GM12878 (cell line): ENCODE data around the gene CDH4. TPM values are rescaled to one million over a fixed set of nuclear protein-coding genes. Genes with fewer than 3 reads are reported as not detected.

Experiments used
- ASH2L ChIP-seq: fragments of 300-600, 200-600 bp; sonication (generic); IDR thresholded peaks from 2 replicates; pipeline ENCODE4 v1.6.1; 2017; ENCODE audit warnings: low read depth, mild to moderate bottlenecking, borderline replicate concordance
- BCLAF1 ChIP-seq: fragments of 450-650 bp; IDR thresholded peaks from 2 replicates; pipeline ENCODE4 v1.6.1; 2017; ENCODE audit warnings: antibody characterized with exemption, mild to moderate bottlenecking, moderate library complexity
- CBX3 ChIP-seq: fragments of 200-600 bp; sonication (generic); IDR thresholded peaks from 2 replicates; pipeline ENCODE4 v1.6.1; 2016; ENCODE audit warnings: low read depth, borderline replicate concordance
- CHD1 ChIP-seq: IDR thresholded peaks from 2 replicates; pipeline ENCODE4 v1.6.1; 2012; ENCODE audit warnings: low read depth, low read length, improper control_type of control experiment
- ETV6 ChIP-seq, 2 experiments: fragments of 450-650 bp in 1 of 2; IDR thresholded peaks in 1 of 2; conservative IDR thresholded peaks in 1 of 2; 2 replicates each; pipeline ENCODE4 v1.6.1; 2014; ENCODE audit warnings: antibody characterized with exemption in 1 of 2, borderline replicate concordance in 1 of 2, low read depth in 1 of 2, mild to moderate bottlenecking in 1 of 2, moderate library complexity in 1 of 2
- FOXK2 ChIP-seq: fragments of 450-650 bp; IDR thresholded peaks from 2 replicates; pipeline ENCODE4 v1.6.1; 2017; ENCODE audit warnings: mild to moderate bottlenecking, moderate library complexity
- HSF1 ChIP-seq: fragments of 150-350 bp; IDR thresholded peaks from 2 replicates; pipeline ENCODE4 v1.6.1; 2014; ENCODE audit warnings: mild to moderate bottlenecking, low read depth, low read length
- MYC ChIP-seq: IDR thresholded peaks from 2 replicates; pipeline ENCODE4 v1.6.1; 2011; ENCODE audit warnings: mild to moderate bottlenecking, low read length, moderate library complexity, inconsistent platforms; ENCODE audit not compliant: insufficient read depth, insufficient replicate concordance, insufficient read length, severe bottlenecking
- NFIC ChIP-seq: IDR thresholded peaks from 2 replicates; pipeline ENCODE4 v1.6.1; 2012; ENCODE audit warnings: low read depth, mild to moderate bottlenecking, inconsistent platforms, low read length, moderate library complexity
- NFYA ChIP-seq: IDR thresholded peaks from 2 replicates; pipeline ENCODE4 v1.6.1; 2011; ENCODE audit warnings: low read depth, mild to moderate bottlenecking, low read length, improper control_type of control experiment, borderline replicate concordance
- NKRF ChIP-seq: fragments of 450-650 bp; conservative IDR thresholded peaks from 2 replicates; pipeline ENCODE4 v1.6.1; 2017; ENCODE audit warnings: mild to moderate bottlenecking, moderate library complexity
- SUZ12 ChIP-seq: fragments of 200-600 bp; sonication (generic); IDR thresholded peaks from one replicate; pipeline ENCODE4 v1.6.1; 2018; ENCODE audit warnings: antibody characterized with exemption, mild to moderate bottlenecking; ENCODE audit not compliant: unreplicated experiment
- TCF7 ChIP-seq: IDR thresholded peaks from 2 replicates; pipeline ENCODE4 v1.6.1; 2014; ENCODE audit warnings: antibody characterized with exemption, borderline replicate concordance
- USF2 ChIP-seq: IDR thresholded peaks from 2 replicates; pipeline ENCODE4 v1.6.1; 2011; ENCODE audit warnings: low read depth, low read length, improper control_type of control experiment, borderline replicate concordance
- YBX1 ChIP-seq: fragments of 450-650 bp; IDR thresholded peaks from 2 replicates; pipeline ENCODE4 v1.6.1; 2016; ENCODE audit warnings: antibody characterized with exemption
- polyA plus RNA-seq, 11 experiments: library from polyadenylated mRNA; depleted of rRNA in 4 of 11; unstranded in 6 of 11; stranded (reverse) in 5 of 11; fragments of >200 nt; fragmentation: Nextera tagmentation in 4 of 11; fragmentation: Illumina TruSeq in 1 of 11; extraction: Ambion mirVana in 4 of 11; extraction: Trizol in 1 of 11; gene quantifications; 1 replicate in 1 of 11; 2 replicates in 10 of 11; pipeline versions ENCODE4 v1.2.1 to v1.2.3, GENCODE V29; 2011 to 2016; ENCODE audit warnings: inconsistent platforms in 2 of 11, missing spikeins in 2 of 11, low read depth in 1 of 11
- total RNA-seq, 4 experiments: library from RNA; depleted of rRNA in 3 of 4; stranded (reverse); fragments of >200 nt in 3 of 4; fragmentation: Illumina TruSeq in 1 of 4; extraction: Trizol in 1 of 4; gene quantifications; 2 replicates each; pipeline versions ENCODE4 v1.2.1 to v1.2.3, GENCODE V29; 2013 to 2021
- TF ChIP-seq, protein P1 (sequence below): fragments of 450-650 bp; IDR thresholded peaks from 2 replicates; pipeline ENCODE4 v1.6.1; 2016; ENCODE audit warnings: mild to moderate bottlenecking

Gene CDH4
- total and polyA plus RNA-seq, 10 of the 15 experiments (the other 5 are each of a cell fraction or from before 2014, with no cell fraction given), result not detected

DNA sequence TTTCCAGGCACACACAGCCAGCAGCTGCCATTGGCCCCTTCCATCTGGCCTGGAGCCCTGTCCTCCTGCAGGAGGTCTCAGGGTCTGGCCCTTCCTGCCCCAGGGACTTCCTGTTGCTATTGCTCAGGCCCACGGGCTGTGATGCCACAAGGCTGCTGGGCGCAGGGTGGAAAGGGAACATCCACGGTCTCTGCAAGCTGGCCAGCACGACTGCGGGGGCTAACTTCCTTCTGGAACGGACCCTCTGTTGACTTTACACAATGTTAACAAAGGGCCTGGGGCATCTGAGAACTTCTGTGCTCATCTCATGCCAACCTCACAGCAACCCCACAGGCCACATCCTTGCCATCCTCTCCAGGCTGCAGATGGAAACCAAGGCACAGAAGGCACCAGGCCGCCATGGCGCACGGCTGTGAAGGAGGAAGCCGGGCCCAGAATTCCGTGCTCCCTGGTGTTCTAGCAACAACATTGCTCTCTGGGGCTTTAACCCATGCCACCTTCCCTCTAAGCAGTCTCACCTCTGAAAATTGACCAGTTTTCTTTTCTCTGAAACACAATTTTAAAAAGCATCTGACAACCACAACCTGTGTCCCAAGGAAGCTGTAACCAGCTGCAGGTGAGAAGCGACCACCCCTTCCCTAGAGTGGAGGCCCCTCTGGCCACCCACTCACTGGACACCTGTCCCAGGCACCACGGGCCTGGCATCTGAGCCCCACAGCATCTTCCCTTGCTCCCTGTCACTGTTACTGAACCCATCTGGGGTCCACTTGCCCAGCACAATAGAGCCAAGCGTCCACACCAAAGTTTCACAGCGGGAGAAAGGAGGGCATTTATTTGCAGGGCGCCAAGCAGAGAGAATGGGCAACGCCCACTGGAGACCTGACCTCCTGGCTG is 261.3 kb downstream of the CDH4 start (continued):
- TF ChIP-seq NKRF (no peak), USF2 (no peak), TCF7 (no peak), FOXK2 (no peak), MYC (no peak), HSF1 (no peak), CHD1 (no peak), YBX1 (no peak), NFYA (no peak), BCLAF1 (no peak), SUZ12 (no peak), ASH2L (no peak), NFIC (no peak), ETV6 (conservative IDR thresholded peaks at IDR 0.05 in 1 of 2, IDR thresholded peaks at IDR 0.05 in 1 of 2; ENCODE audit: borderline replicate concordance in 1 of 2, low read depth in 1 of 2) (no peak), CBX3 (no peak)
- TF ChIP-seq, protein P1, sequence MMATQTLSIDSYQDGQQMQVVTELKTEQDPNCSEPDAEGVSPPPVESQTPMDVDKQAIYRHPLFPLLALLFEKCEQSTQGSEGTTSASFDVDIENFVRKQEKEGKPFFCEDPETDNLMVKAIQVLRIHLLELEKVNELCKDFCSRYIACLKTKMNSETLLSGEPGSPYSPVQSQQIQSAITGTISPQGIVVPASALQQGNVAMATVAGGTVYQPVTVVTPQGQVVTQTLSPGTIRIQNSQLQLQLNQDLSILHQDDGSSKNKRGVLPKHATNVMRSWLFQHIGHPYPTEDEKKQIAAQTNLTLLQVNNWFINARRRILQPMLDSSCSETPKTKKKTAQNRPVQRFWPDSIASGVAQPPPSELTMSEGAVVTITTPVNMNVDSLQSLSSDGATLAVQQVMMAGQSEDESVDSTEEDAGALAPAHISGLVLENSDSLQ, result no peak
- TF ChIP-seq, all 136 proteins: peak for 0
